Gastrocnemius medialis (tissue), 4 donors: ENCODE data around the gene SEMA3G.

Source experiments
- POLR2A ChIP-seq, 2 donors: fragments of 450-650 bp; IDR thresholded peaks; one replicate each; pipeline ENCODE4 v1.6.1; 2017; ENCODE audit warnings: antibody characterized with exemption in 2 of 2, mild to moderate bottlenecking in 2 of 2, moderate library complexity in 2 of 2
- TF ChIP-seq, protein P1 (sequence below), 5 experiments: fragments of 450-650 bp in 3 of 5; fragments of 200-600 bp in 2 of 5; sonication (generic) in 2 of 5; IDR thresholded peaks in 4 of 5; conservative IDR thresholded peaks in 1 of 5; 1 replicate in 4 of 5; 2 replicates in 1 of 5; pipeline ENCODE4 v1.5.1; 2016 to 2019; ENCODE audit warnings: antibody characterized with exemption in 5 of 5, mild to moderate bottlenecking in 3 of 5, moderate library complexity in 3 of 5

GRCh38 chr3:52456169-52456799 is 11.4 kb upstream of the SEMA3G start:
- TF ChIP-seq, protein P1, sequence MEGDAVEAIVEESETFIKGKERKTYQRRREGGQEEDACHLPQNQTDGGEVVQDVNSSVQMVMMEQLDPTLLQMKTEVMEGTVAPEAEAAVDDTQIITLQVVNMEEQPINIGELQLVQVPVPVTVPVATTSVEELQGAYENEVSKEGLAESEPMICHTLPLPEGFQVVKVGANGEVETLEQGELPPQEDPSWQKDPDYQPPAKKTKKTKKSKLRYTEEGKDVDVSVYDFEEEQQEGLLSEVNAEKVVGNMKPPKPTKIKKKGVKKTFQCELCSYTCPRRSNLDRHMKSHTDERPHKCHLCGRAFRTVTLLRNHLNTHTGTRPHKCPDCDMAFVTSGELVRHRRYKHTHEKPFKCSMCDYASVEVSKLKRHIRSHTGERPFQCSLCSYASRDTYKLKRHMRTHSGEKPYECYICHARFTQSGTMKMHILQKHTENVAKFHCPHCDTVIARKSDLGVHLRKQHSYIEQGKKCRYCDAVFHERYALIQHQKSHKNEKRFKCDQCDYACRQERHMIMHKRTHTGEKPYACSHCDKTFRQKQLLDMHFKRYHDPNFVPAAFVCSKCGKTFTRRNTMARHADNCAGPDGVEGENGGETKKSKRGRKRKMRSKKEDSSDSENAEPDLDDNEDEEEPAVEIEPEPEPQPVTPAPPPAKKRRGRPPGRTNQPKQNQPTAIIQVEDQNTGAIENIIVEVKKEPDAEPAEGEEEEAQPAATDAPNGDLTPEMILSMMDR (IDR thresholded peaks at IDR 0.05 in 4 of 5, conservative IDR thresholded peaks at IDR 0.05 in 1 of 5): no peak
- TF ChIP-seq POLR2A (IDR thresholded peaks at IDR 0.05): no peak
